SK-N-SH (cell line): ENCODE measurements around the gene LRGUK. TPM values are rescaled to one million over a fixed set of nuclear protein-coding genes. Genes with fewer than 3 reads are reported as not detected.
"Not testable (repeated sequence)": the region's sequence is repeated elsewhere in the genome, so short reads cannot be mapped to it uniquely, and the experiment has no call there.

ENCODE experiments used
- CTCF ChIA-PET: fragments of 300-600, 350-600 bp; formaldehyde crosslinking; extraction: SDS; loops from one replicate; lab custom pipeline; 2021; lab: Yijun Ruan, JAX
- POLR2A ChIA-PET: fragments of 350-600 bp; sonication (Branson Sonifier 250); formaldehyde crosslinking; extraction: SDS; loops from one replicate; lab custom pipeline; 2020; ENCODE audit warnings: antibody characterized with exemption, inconsistent platforms; lab: Yijun Ruan, JAX
- DNase-seq: peaks from one replicate; pipeline ENCODE4 v3.0.0; 2012
- H2AFZ ChIP-seq: fragments of 200-600 bp; sonication (generic); 2 replicates; pipeline ENCODE4 v1.8.1; 2016; ENCODE audit warnings: antibody characterized with exemption, mild to moderate bottlenecking, low read depth
- H3F3A ChIP-seq: fragments of 200-600 bp; sonication (generic); replicated peaks from 2 replicates; pipeline ENCODE3; 2016; ENCODE audit warnings: antibody characterized with exemption, mild to moderate bottlenecking; ENCODE audit not compliant: insufficient read depth
- H3K27ac ChIP-seq, 2 experiments: fragments of 200-500 bp in 1 of 2; fragments of 200-600 bp in 1 of 2; sonication (Bioruptor generic) in 1 of 2; sonication (generic), shearing (Covaris generic) in 1 of 2; 2 replicates each; pipeline versions ENCODE4 v1.5.1 to v1.6.1; 2014 to 2016; ENCODE audit warnings: low read depth in 2 of 2, inconsistent platforms in 1 of 2, low read length in 1 of 2, mild to moderate bottlenecking in 1 of 2, mixed read lengths in 1 of 2
- H3K27me3 ChIP-seq: fragments of 200-600 bp; sonication (generic), shearing (Covaris generic); 2 replicates; pipeline ENCODE4 v1.6.1; 2016; ENCODE audit warnings: mixed run types; ENCODE audit not compliant: insufficient read depth
- H3K36me3 ChIP-seq, 2 experiments: fragments of 200-500 bp in 1 of 2; fragments of 200-600 bp in 1 of 2; sonication (Bioruptor generic) in 1 of 2; sonication (generic) in 1 of 2; replicated peaks in 1 of 2; 2 replicates each; pipeline versions ENCODE3 to v1.5.1; 2014 to 2016; ENCODE audit warnings: low read length in 1 of 2, mild to moderate bottlenecking in 1 of 2; ENCODE audit not compliant: insufficient read depth in 2 of 2, control insufficient read depth in 1 of 2
- H3K4me1 ChIP-seq, 2 experiments: fragments of 200-500 bp in 1 of 2; fragments of 200-600 bp in 1 of 2; sonication (Bioruptor generic) in 1 of 2; sonication (generic), shearing (Covaris generic) in 1 of 2; 2 replicates each; pipeline versions ENCODE4 v1.5.1 to v1.6.1; 2014 to 2016; ENCODE audit warnings: low read depth in 1 of 2, low read length in 1 of 2, mixed run types in 1 of 2; ENCODE audit not compliant: insufficient read depth in 2 of 2, control insufficient read depth in 1 of 2
- H3K4me2 ChIP-seq: fragments of 200-600 bp; sonication (generic), shearing (Covaris generic); 2 replicates; pipeline ENCODE4 v1.6.1; 2017; ENCODE audit warnings: mixed run types
- H3K4me3 ChIP-seq, 2 experiments: fragments of 200-500 bp in 1 of 2; fragments of 200-600 bp in 1 of 2; sonication (Bioruptor generic) in 1 of 2; sonication (generic), shearing (Covaris generic) in 1 of 2; 2 replicates each; pipeline versions ENCODE4 v1.5.1 to v1.8.1; 2014 to 2016; ENCODE audit warnings: low read depth in 2 of 2, inconsistent platforms in 1 of 2, low read length in 1 of 2, mild to moderate bottlenecking in 1 of 2, mixed read lengths in 1 of 2, moderate library complexity in 1 of 2
- H3K79me2 ChIP-seq: fragments of 200-600 bp; sonication (generic); 2 replicates; pipeline ENCODE4 v1.8.1; 2017; ENCODE audit warnings: mild to moderate bottlenecking; ENCODE audit not compliant: insufficient read depth
- H3K9ac ChIP-seq: fragments of 200-600 bp; sonication (generic); 2 replicates; pipeline ENCODE4 v1.6.1; 2017; ENCODE audit warnings: mixed run types
- H3K9me2 ChIP-seq: fragments of 200-600 bp; sonication (generic); 2 replicates; pipeline ENCODE4 v1.6.1; 2017; ENCODE audit warnings: mixed run types
- H3K9me3 ChIP-seq: fragments of 200-600 bp; sonication (generic); 2 replicates; pipeline ENCODE4 v1.6.1; 2017; ENCODE audit warnings: mixed run types, mild to moderate bottlenecking, moderate library complexity
- H4K20me1 ChIP-seq: fragments of 200-600 bp; sonication (generic); 2 replicates; pipeline ENCODE4 v1.6.1; 2017; ENCODE audit warnings: mild to moderate bottlenecking, mixed run types; ENCODE audit not compliant: insufficient read depth
- CHD2 ChIP-seq: fragments of 150-350 bp; IDR thresholded peaks from 2 replicates; pipeline ENCODE4 v1.6.1; 2018; ENCODE audit warnings: low read length; ENCODE audit not compliant: partially characterized antibody
- ELF1 ChIP-seq: IDR thresholded peaks from 2 replicates; pipeline ENCODE4 v1.4.0; 2012
- GABPA ChIP-seq: IDR thresholded peaks from 2 replicates; pipeline ENCODE4 v1.4.0; 2012; ENCODE audit warnings: low read depth, mild to moderate bottlenecking
- GATA2 ChIP-seq: sonication (generic); formaldehyde crosslinking; IDR thresholded peaks from 2 replicates; pipeline ENCODE4 v1.5.0; 2020; ENCODE audit warnings: mild to moderate bottlenecking, missing genetic modification reagents
- MEF2A ChIP-seq: IDR thresholded peaks from 2 replicates; pipeline ENCODE4 v1.4.0; 2012; ENCODE audit warnings: low read depth, borderline replicate concordance
- MXI1 ChIP-seq: IDR thresholded peaks from 2 replicates; pipeline ENCODE4 v1.6.1; 2012; ENCODE audit warnings: mild to moderate bottlenecking, low read depth, low read length, improper control_type of control experiment
- RCOR1 ChIP-seq: fragments of 150-350 bp; IDR thresholded peaks from 2 replicates; pipeline ENCODE4 v1.6.1; 2017; ENCODE audit warnings: antibody characterized with exemption, low read length
- SIN3A ChIP-seq: IDR thresholded peaks from 2 replicates; pipeline ENCODE4 v1.6.1; 2012; ENCODE audit warnings: low read depth, mild to moderate bottlenecking, low read length, moderate library complexity, borderline replicate concordance
- YY1 ChIP-seq: IDR thresholded peaks from 2 replicates; pipeline ENCODE4 v1.4.0; 2012; ENCODE audit warnings: low read depth, mild to moderate bottlenecking
- WGBS: methylation state at CpG from one replicate; pipeline ENCODE4 v1.1.6; 2017; ENCODE audit warnings: low lambda C conversion rate; 5-methylcytosine and 5-hydroxymethylcytosine counted together
- polyA plus RNA-seq, 3 experiments: library from polyadenylated mRNA; depleted of rRNA; stranded (reverse); fragments of >200 nt; gene quantifications; 2 replicates each; pipeline ENCODE4 v1.2.3, GENCODE V29; 2012

LRGUK gene, protein sequence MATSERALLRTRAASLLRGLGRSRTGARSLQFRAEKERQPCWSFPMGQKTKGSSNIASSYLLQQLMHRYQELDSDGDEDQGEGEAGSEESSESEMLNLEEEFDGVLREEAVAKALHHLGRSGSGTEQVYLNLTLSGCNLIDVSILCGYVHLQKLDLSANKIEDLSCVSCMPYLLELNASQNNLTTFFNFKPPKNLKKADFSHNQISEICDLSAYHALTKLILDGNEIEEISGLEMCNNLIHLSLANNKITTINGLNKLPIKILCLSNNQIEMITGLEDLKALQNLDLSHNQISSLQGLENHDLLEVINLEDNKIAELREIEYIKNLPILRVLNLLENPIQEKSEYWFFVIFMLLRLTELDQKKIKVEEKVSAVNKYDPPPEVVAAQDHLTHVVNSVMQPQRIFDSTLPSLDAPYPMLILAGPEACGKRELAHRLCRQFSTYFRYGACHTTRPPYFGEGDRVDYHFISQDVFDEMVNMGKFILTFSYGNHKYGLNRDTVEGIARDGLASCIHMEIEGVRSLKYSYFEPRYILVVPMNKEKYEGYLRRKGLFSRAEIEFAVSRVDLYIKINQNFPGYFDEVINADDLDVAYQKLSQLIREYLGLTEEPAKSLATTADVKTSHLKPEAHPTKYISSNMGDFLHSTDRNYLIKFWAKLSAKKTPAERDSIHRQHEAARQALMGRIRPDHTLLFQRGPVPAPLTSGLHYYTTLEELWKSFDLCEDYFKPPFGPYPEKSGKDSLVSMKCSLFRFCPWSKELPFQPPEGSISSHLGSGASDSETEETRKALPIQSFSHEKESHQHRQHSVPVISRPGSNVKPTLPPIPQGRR
- 1.5 TPM in 2 replicates for polyA plus RNA-seq (2012; rRNA removed)
- polyA plus RNA-seq (2012; cell fraction: cytosol; rRNA removed) = 0.62 and 0.70 TPM in 2 replicates
- 11.9 and 16.8 TPM in 2 replicates for polyA plus RNA-seq (2012; cell fraction: nucleus; rRNA removed)

DNA sequence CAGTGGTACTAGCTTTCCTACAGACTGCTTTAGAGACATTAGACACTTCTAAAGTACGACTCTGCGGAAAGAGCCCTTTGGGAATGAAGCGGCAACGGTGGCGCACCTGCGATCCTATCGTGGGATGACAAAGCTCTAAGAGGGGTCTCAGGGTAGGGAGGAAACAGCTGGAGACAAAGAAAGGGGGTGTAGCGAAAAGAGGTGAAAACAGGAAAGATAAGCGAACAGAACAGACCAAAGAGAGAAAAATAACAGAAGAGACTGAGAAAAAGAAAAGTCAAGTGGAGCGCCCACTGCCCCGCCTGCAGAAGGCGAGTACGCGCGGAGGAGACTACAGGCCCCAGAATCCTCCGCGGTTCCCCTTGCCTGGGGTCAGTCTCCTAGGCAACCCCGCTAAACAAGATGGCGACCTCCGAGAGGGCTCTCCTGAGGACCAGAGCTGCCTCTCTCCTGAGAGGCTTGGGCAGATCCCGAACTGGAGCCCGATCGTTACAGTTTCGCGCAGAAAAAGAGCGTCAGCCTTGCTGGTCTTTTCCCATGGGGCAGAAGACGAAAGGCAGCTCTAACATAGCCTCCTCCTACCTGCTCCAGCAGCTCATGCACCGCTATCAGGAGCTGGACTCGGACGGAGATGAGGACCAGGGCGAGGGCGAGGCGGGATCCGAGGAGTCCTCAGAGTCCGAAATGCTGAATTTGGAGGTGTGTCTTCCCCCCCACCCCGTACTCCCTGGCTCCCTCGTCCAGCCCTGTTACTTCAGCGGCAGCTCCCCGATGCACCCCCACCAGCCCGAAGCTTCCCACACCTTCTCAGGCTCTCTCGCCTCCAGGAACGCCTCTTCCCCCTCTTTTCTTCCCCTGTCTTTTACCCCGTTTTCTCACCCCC is at the start of gene LRGUK:
Gene LRGUK (plus strand): TSS at position 375 of the 883 bp plus-strand sequence. CDS start 28 bp downstream, at position 403.
- DNase-seq = peak; percentile 94
- Histone ChIP-seq H3K9me3 (no peaks in the 10 kb centered on the region), H3K4me3 (peak within 1 kb of the TSS; percentile 82 to 86), H3K4me2 (peak within 1 kb of the TSS; percentile 87), H3F3A (no peaks in the 10 kb centered on the region), H3K27ac (peak within 1 kb of the TSS in 1 of 2 experiments; percentile 71; a peak in 2 of 4 replicates), H3K27me3 (no peaks in the 10 kb centered on the region), H3K36me3 (no peaks in the 10 kb centered on the region), H3K4me1 (peaks cover 0 to 16% of the 10 kb centered on the region in 2 experiments; a peak in 2 of 4 replicates), H3K79me2 (no peaks in the 10 kb centered on the region), H3K9me2 (no peaks in the 10 kb centered on the region), H3K9ac (peak within 1 kb of the TSS; percentile 48), H2AFZ (peak within 1 kb of the TSS; percentile 97), H4K20me1 (no peaks in the 10 kb centered on the region)
- ChIA-PET POLR2A (no interaction called here), CTCF (interaction anchor here (0.9 to 2.4 kb wide), 3 partner anchors 10 to 18 kb away, joined by 3 to 25 read pairs (median 5); no protein-coding TSS in a partner anchor)
- WGBS = 4% methylated on average over 39 of the region's 43 CpGs
- TF ChIP-seq MEF2A (no peak), CHD2 (peak; percentile 74), SIN3A (peak; percentile 77; the same call in 1 of the 2 replicates), GATA2 (CRISPR knock-in tag) (peak; percentile 55; the same call in 1 of the 2 replicates), GABPA (no peak; the same call in 1 of the 2 replicates), ELF1 (peak; percentile 31; the same call in 1 of the 2 replicates), MXI1 (peak; percentile 95), YY1 (peak; percentile 96), RCOR1 (no peak)

DNA sequence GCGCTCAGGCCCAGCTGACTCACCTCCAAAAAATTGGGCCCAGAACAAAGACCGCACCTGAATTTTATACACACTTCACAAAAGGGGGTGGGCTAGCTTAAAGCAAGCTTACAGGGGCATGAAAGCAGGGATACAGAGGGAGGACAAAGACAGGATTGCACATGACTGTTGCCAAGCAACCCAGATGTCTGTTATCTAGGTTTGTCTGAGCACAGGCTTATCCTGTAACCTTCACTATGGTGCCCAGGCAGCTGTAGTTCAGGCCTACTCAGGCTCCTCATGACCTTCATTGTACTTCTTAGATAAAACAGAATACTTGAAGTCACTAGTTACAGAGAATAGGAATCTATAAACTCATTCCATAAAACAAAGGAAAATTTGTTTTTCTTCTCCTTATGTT is 49.6 kb upstream of the LRGUK start:
- H3K27me3 ChIP-seq, H2AFZ ChIP-seq, H3K79me2 ChIP-seq, H3K4me3 ChIP-seq, H3K9me2 ChIP-seq, H3F3A ChIP-seq, H3K36me3 ChIP-seq, H3K9me3 ChIP-seq, H3K9ac ChIP-seq, H4K20me1 ChIP-seq, H3K4me2 ChIP-seq: not testable (repeated sequence)
- Histone ChIP-seq H3K27ac (peak overlapping the region in 1 of 2 experiments; percentile 75; a peak in 2 of 4 replicates), H3K4me1 (peaks cover 0 to 13% of the 10 kb centered on the region in 2 experiments; a peak in 2 of 4 replicates)
- POLR2A ChIA-PET = interaction anchor here (0.6 kb wide), 1 partner anchor 333 kb away, joined by 3 read pairs; no protein-coding TSS in a partner anchor
- WGBS = 94% methylated on average over 2 of the region's 2 CpGs
- DNase-seq = peak; percentile 41
- CTCF ChIA-PET = interaction anchor here (1.0 kb wide), 1 partner anchor 9 kb away, joined by 5 read pairs; no protein-coding TSS in a partner anchor
